Hepatocyte (in vitro differentiated cells): ENCODE data around the gene GSC. TPM values are rescaled to one million over a fixed set of nuclear protein-coding genes. Genes with fewer than 3 reads are reported as not detected.

Source experiments
- DNase-seq: peaks from one replicate; pipeline ENCODE4 v3.0.0-alpha.2; 2016; ENCODE audit warnings: low spot score
- H2AFZ ChIP-seq: fragments of 200-600 bp; sonication (generic); 2 replicates; pipeline ENCODE4 v1.6.0; 2016; ENCODE audit warnings: antibody characterized with exemption, mild to moderate bottlenecking
- H3K27ac ChIP-seq: fragments of 200-600 bp; sonication (generic); 2 replicates; pipeline ENCODE4 v1.5.1; 2016; ENCODE audit warnings: mild to moderate bottlenecking
- H3K27me3 ChIP-seq: fragments of 200-600 bp; sonication (generic); 2 replicates; pipeline ENCODE4 v1.6.1; 2016
- H3K36me3 ChIP-seq: fragments of 200-600 bp; sonication (generic); replicated peaks from 2 replicates; pipeline ENCODE4 v1.5.1; 2016; ENCODE audit warnings: low read depth; ENCODE audit not compliant: insufficient read depth
- H3K4me1 ChIP-seq: fragments of 200-600 bp; sonication (generic); 2 replicates; pipeline ENCODE4 v1.5.1; 2016; ENCODE audit warnings: mild to moderate bottlenecking, moderate library complexity; ENCODE audit not compliant: insufficient read depth
- H3K4me2 ChIP-seq: fragments of 200-600 bp; sonication (generic); 2 replicates; pipeline ENCODE4 v1.6.0; 2016
- H3K4me3 ChIP-seq: fragments of 200-600 bp; sonication (generic); 2 replicates; pipeline ENCODE4 v1.5.1; 2016; ENCODE audit warnings: mild to moderate bottlenecking
- H3K79me2 ChIP-seq: fragments of 200-600 bp; sonication (generic); 2 replicates; pipeline ENCODE4 v1.6.0; 2017; ENCODE audit warnings: mild to moderate bottlenecking
- H3K9me2 ChIP-seq: fragments of 200-600 bp; sonication (generic); replicated peaks from 2 replicates; pipeline ENCODE4 v1.6.0; 2017; ENCODE audit warnings: mild to moderate bottlenecking; ENCODE audit not compliant: insufficient read depth
- H3K9me3 ChIP-seq: fragments of 200-600 bp; sonication (generic); 2 replicates; pipeline ENCODE4 v1.5.1; 2016; ENCODE audit warnings: low read depth, mild to moderate bottlenecking
- H4K20me1 ChIP-seq: fragments of 200-600 bp; sonication (generic); 2 replicates; pipeline ENCODE4 v1.6.0; 2016; ENCODE audit warnings: mild to moderate bottlenecking; ENCODE audit not compliant: insufficient read depth, poor library complexity, severe bottlenecking
- CTCF ChIP-seq: fragments of 200-600 bp; sonication (generic); IDR thresholded peaks from 2 replicates; pipeline ENCODE4 v1.5.1; 2016; ENCODE audit warnings: antibody characterized with exemption, mild to moderate bottlenecking; ENCODE audit not compliant: poor library complexity
- EZH2 ChIP-seq: fragments of 200-600 bp; sonication (generic); IDR thresholded peaks from 2 replicates; pipeline ENCODE4 v1.6.1; 2016; ENCODE audit warnings: antibody characterized with exemption, mild to moderate bottlenecking, borderline replicate concordance
- EZH2phosphoT487 ChIP-seq: fragments of 200-600 bp; sonication (generic); IDR thresholded peaks from one replicate; pipeline ENCODE4 v1.6.1; 2018; ENCODE audit warnings: antibody characterized with exemption, mild to moderate bottlenecking, low read depth, moderate library complexity; ENCODE audit not compliant: unreplicated experiment, severe bottlenecking
- WGBS: methylation state at CpG from one replicate; pipeline ENCODE4 v1.1.6; 2016; ENCODE audit warnings: low lambda C conversion rate; ENCODE audit errors: missing lambda C conversion rate; 5-methylcytosine and 5-hydroxymethylcytosine counted together
- polyA plus RNA-seq: library from polyadenylated mRNA; unstranded; fragments of >200 nt; fragmentation: Nextera tagmentation; extraction: Ambion mirVana; gene quantifications from 2 replicates; pipeline ENCODE4 v1.2.1, GENCODE V29; 2016
- total RNA-seq: library from RNA; depleted of rRNA; stranded (reverse); fragments of >200 nt; gene quantifications from 2 replicates; pipeline ENCODE4 v1.2.3, GENCODE V29; 2014

Gene GSC
- total and polyA plus RNA-seq, 2 experiments from 2014 or later = 0.17 to 0.30 TPM

GRCh38 chr14:94796278-94796677 lies 26.4 kb upstream of the GSC start:
- Histone ChIP-seq H3K79me2 (no peaks in the 10 kb centered on the region), H4K20me1 (no peaks in the 10 kb centered on the region), H3K27ac (no peak overlapping the region), H3K9me2 (no peaks in the 10 kb centered on the region), H3K36me3 (no peaks in the 10 kb centered on the region), H3K9me3 (no peaks in the 10 kb centered on the region), H3K27me3 (no peaks in the 10 kb centered on the region), H3K4me1 (no peaks in the 10 kb centered on the region), H2AFZ (no peak overlapping the region), H3K4me2 (no peak overlapping the region), H3K4me3 (no peak overlapping the region)
- no peak for TF ChIP-seq EZH2
- TF ChIP-seq EZH2phosphoT487 = no peak
- no peak for TF ChIP-seq CTCF
- no peak for DNase-seq

GRCh38 chr14:94795372-94795771 lies 25.5 kb upstream of the GSC start:
- H3K4me1 ChIP-seq = no peaks in the 10 kb centered on the region
- no peak overlapping the region for H3K4me2 ChIP-seq
- no peaks in the 10 kb centered on the region for H4K20me1 ChIP-seq
- no peak overlapping the region for H2AFZ ChIP-seq
- no peaks in the 10 kb centered on the region for H3K9me2 ChIP-seq
- no peak overlapping the region for H3K4me3 ChIP-seq
- no peaks in the 10 kb centered on the region for H3K9me3 ChIP-seq
- no peak for TF ChIP-seq EZH2phosphoT487
- no peak for TF ChIP-seq CTCF
- H3K27ac ChIP-seq = no peak overlapping the region
- H3K36me3 ChIP-seq = no peaks in the 10 kb centered on the region
- no peak for DNase-seq
- H3K79me2 ChIP-seq = no peaks in the 10 kb centered on the region
- H3K27me3 ChIP-seq = no peaks in the 10 kb centered on the region
- WGBS = 79% methylated on average over 3 of the region's 3 CpGs

- Histone ChIP-seq H3K36me3 (no peaks in the 10 kb centered on the region), H3K9me3 (no peaks in the 10 kb centered on the region), H2AFZ (no peak overlapping the region), H4K20me1 (no peaks in the 10 kb centered on the region), H3K4me1 (no peaks in the 10 kb centered on the region), H3K9me2 (no peaks in the 10 kb centered on the region), H3K4me2 (no peak overlapping the region), H3K27me3 (no peaks in the 10 kb centered on the region), H3K79me2 (no peaks in the 10 kb centered on the region), H3K27ac (no peak overlapping the region), H3K4me3 (no peak overlapping the region)
- 95% methylated on average over 7 of the region's 7 CpGs for WGBS
- no peak for TF ChIP-seq EZH2phosphoT487
- DNase-seq = no peak
Measured at GRCh38 chr14:94793901-94794300, 24.0 kb upstream of the GSC start.

GRCh38 chr14:94787655-94788054 lies 17.7 kb upstream of the GSC start:
- Histone ChIP-seq H4K20me1 (no peaks in the 10 kb centered on the region), H3K9me2 (no peaks in the 10 kb centered on the region), H3K27me3 (peaks cover 38% of the 10 kb centered on the region), H3K79me2 (no peaks in the 10 kb centered on the region), H3K9me3 (no peaks in the 10 kb centered on the region), H2AFZ (no peak overlapping the region), H3K4me2 (no peak overlapping the region), H3K4me1 (no peaks in the 10 kb centered on the region), H3K4me3 (no peak overlapping the region), H3K36me3 (no peaks in the 10 kb centered on the region), H3K27ac (no peak overlapping the region)
- DNase-seq = no peak
- WGBS = 86% methylated on average over 10 of the region's 10 CpGs
- TF ChIP-seq CTCF = no peak
- no peak for TF ChIP-seq EZH2
- TF ChIP-seq EZH2phosphoT487 = no peak
